H9 (cell line): ENCODE results near the gene ITGA11. TPM values are rescaled to one million over a fixed set of nuclear protein-coding genes. Genes with fewer than 3 reads are reported as not detected.

Source experiments
- DNase-seq: peaks from one replicate; pipeline ENCODE4 v3.0.0-alpha.2; 2017
- H2AFZ ChIP-seq: one replicate; pipeline ENCODE4 v1.6.1; 2013; ENCODE audit warnings: mild to moderate bottlenecking, low read length, control low read depth, moderate library complexity
- H2AK5ac ChIP-seq: 2 replicates; pipeline ENCODE4 v1.6.1; 2013; ENCODE audit warnings: low read length, control low read depth, mixed read lengths; ENCODE audit not compliant: insufficient read length
- H2BK120ac ChIP-seq: one replicate; pipeline ENCODE4 v1.6.1; 2013; ENCODE audit warnings: low read depth, mild to moderate bottlenecking, low read length, control low read depth, inconsistent platforms; ENCODE audit not compliant: poor library complexity, severe bottlenecking
- H2BK12ac ChIP-seq: 2 replicates; pipeline ENCODE4 v1.6.1; 2013; ENCODE audit warnings: low read length, control low read depth, mixed read lengths, low read depth; ENCODE audit not compliant: insufficient read length
- H2BK15ac ChIP-seq: 2 replicates; pipeline ENCODE4 v1.6.1; 2013; ENCODE audit warnings: low read depth, low read length, control low read depth
- H2BK20ac ChIP-seq: one replicate; pipeline ENCODE4 v1.6.1; 2013; ENCODE audit warnings: low read depth, mild to moderate bottlenecking, low read length, control low read depth, inconsistent platforms; ENCODE audit not compliant: poor library complexity, severe bottlenecking
- H2BK5ac ChIP-seq: 2 replicates; pipeline ENCODE4 v1.6.1; 2013; ENCODE audit warnings: low read length, control low read depth, mixed read lengths; ENCODE audit not compliant: insufficient read length
- H3K14ac ChIP-seq: 2 replicates; pipeline ENCODE4 v1.6.1; 2013; ENCODE audit warnings: low read length, control low read depth; ENCODE audit not compliant: insufficient read depth
- H3K18ac ChIP-seq: 2 replicates; pipeline ENCODE4 v1.6.1; 2013; ENCODE audit warnings: low read depth, mild to moderate bottlenecking, mixed read lengths, low read length, control low read depth; ENCODE audit not compliant: insufficient read length
- H3K23ac ChIP-seq: 2 replicates; pipeline ENCODE4 v1.6.1; 2013; ENCODE audit warnings: low read length, control low read depth, mixed read lengths, low read depth; ENCODE audit not compliant: insufficient read length
- H3K23me2 ChIP-seq: 2 replicates; pipeline ENCODE4 v1.6.1; 2013; ENCODE audit warnings: low read depth, mild to moderate bottlenecking, mixed read lengths, low read length, control low read depth; ENCODE audit not compliant: insufficient read length, poor library complexity, severe bottlenecking
- H3K27ac ChIP-seq: 2 replicates; pipeline ENCODE4 v1.5.1; 2013; ENCODE audit warnings: low read length, control low read depth, mixed read lengths, low read depth; ENCODE audit not compliant: insufficient read length
- H3K27me3 ChIP-seq: 2 replicates; pipeline ENCODE4 v1.6.1; 2013; ENCODE audit warnings: low read length, control low read depth, inconsistent platforms; ENCODE audit not compliant: insufficient read depth
- H3K4ac ChIP-seq: 2 replicates; pipeline ENCODE4 v1.6.1; 2013; ENCODE audit warnings: low read depth, mild to moderate bottlenecking, control low read depth, inconsistent platforms, low read length, moderate library complexity
- H3K4me1 ChIP-seq: 2 replicates; pipeline ENCODE4 v1.6.1; 2013; ENCODE audit warnings: low read length, control low read depth, inconsistent platforms; ENCODE audit not compliant: insufficient read depth
- H3K4me2 ChIP-seq: 2 replicates; pipeline ENCODE4 v1.6.1; 2013; ENCODE audit warnings: low read length, control low read depth, mixed read lengths; ENCODE audit not compliant: insufficient read length, insufficient read depth
- H3K56ac ChIP-seq: 2 replicates; pipeline ENCODE4 v1.6.1; 2013; ENCODE audit warnings: low read depth, mild to moderate bottlenecking, mixed read lengths, low read length, control low read depth; ENCODE audit not compliant: insufficient read length
- H3K79me1 ChIP-seq: 2 replicates; pipeline ENCODE4 v1.6.1; 2013; ENCODE audit warnings: low read depth, mild to moderate bottlenecking, moderate library complexity, low read length, control low read depth, inconsistent platforms; ENCODE audit not compliant: insufficient read depth, poor library complexity, severe bottlenecking
- H3K79me2 ChIP-seq: 2 replicates; pipeline ENCODE4 v1.6.1; 2013; ENCODE audit warnings: low read length, control low read depth, inconsistent platforms; ENCODE audit not compliant: insufficient read depth
- H3K9ac ChIP-seq: 2 replicates; pipeline ENCODE4 v1.6.1; 2013; ENCODE audit warnings: low read length, control low read depth, mixed read lengths; ENCODE audit not compliant: insufficient read length; ENCODE audit errors: extremely low read depth
- H3K9me3 ChIP-seq: one replicate; pipeline ENCODE4 v1.6.1; 2013; ENCODE audit warnings: low read depth, low read length, inconsistent platforms; ENCODE audit not compliant: control insufficient read depth
- H3T11ph ChIP-seq: one replicate; pipeline ENCODE4 v1.6.1; 2013; ENCODE audit warnings: mild to moderate bottlenecking, low read length, control low read depth, inconsistent platforms
- H4K20me1 ChIP-seq: one replicate; pipeline ENCODE4 v1.6.1; 2013; ENCODE audit not compliant: control insufficient read depth, insufficient read length, insufficient read depth
- H4K5ac ChIP-seq: 2 replicates; pipeline ENCODE4 v1.6.1; 2013; ENCODE audit warnings: low read depth, mild to moderate bottlenecking, mixed read lengths, low read length, control low read depth; ENCODE audit not compliant: insufficient read length
- H4K8ac ChIP-seq: replicated peaks from 2 replicates; pipeline ENCODE4 v1.6.1; 2013; ENCODE audit warnings: low read length, control low read depth, mixed read lengths, low read depth; ENCODE audit not compliant: insufficient read length
- H4K91ac ChIP-seq: 2 replicates; pipeline ENCODE4 v1.6.1; 2013; ENCODE audit warnings: low read depth, mild to moderate bottlenecking, moderate library complexity, mixed read lengths, low read length, control low read depth; ENCODE audit not compliant: insufficient read length
- H3K27ac Mint-ChIP-seq, 3 experiments: 2 replicates in 2 of 3; 3 replicates in 1 of 3; pipeline ENCODE4 v1.8.0; 2020 to 2021; ENCODE audit warnings: mixed read lengths in 3 of 3, mild to moderate bottlenecking in 1 of 3, moderate library complexity in 1 of 3
- H3K27me3 Mint-ChIP-seq: 2 replicates; pipeline ENCODE4 v1.8.0; 2021; ENCODE audit warnings: low read depth, mild to moderate bottlenecking, moderate library complexity, mixed read lengths
- H3K36me3 Mint-ChIP-seq, 3 experiments: 2 replicates in 2 of 3; 3 replicates in 1 of 3; pipeline ENCODE4 v1.8.0; 2020 to 2021; ENCODE audit warnings: low read depth in 3 of 3, mixed read lengths in 3 of 3; ENCODE audit not compliant: insufficient read depth in 1 of 3
- H3K4me1 Mint-ChIP-seq, 2 experiments: 2 replicates each; pipeline ENCODE4 v1.8.0; 2020; ENCODE audit warnings: mixed read lengths in 2 of 2
- H3K4me3 Mint-ChIP-seq, 2 experiments: 2 replicates in 1 of 2; 3 replicates in 1 of 2; pipeline ENCODE4 v1.8.0; 2020 to 2021; ENCODE audit warnings: mild to moderate bottlenecking in 2 of 2, mixed read lengths in 2 of 2, moderate library complexity in 1 of 2
- H3K9me3 Mint-ChIP-seq, 2 experiments: 2 replicates in 1 of 2; 3 replicates in 1 of 2; pipeline ENCODE4 v1.8.0; 2020; ENCODE audit warnings: mild to moderate bottlenecking in 2 of 2, mixed read lengths in 2 of 2, moderate library complexity in 1 of 2
- WGBS: extraction: QIAGEN DNeasy Blood & Tissue Kit; methylation state at CpG from one replicate; pipeline ENCODE4 v1.1.7; 2013; ENCODE audit warnings: missing lambda C conversion rate, low lambda C conversion rate, mixed read lengths; ENCODE audit not compliant: insufficient read length; ENCODE audit errors: extremely low coverage; 5-methylcytosine and 5-hydroxymethylcytosine counted together
- total RNA-seq: library from RNA; stranded (reverse); gene quantifications from 2 replicates; pipeline ENCODE4 v1.2.1, GENCODE V29; 2021
- TF ChIP-seq, protein P1 (sequence below): fragments of 200-600 bp; sonication (generic); conservative IDR thresholded peaks from 3 replicates; pipeline ENCODE4 v1.8.0; 2021; ENCODE audit warnings: antibody characterized with exemption, mild to moderate bottlenecking

Gene ITGA11
- total RNA-seq, 1 experiment from 2014 or later: 0.07 TPM

DNA sequence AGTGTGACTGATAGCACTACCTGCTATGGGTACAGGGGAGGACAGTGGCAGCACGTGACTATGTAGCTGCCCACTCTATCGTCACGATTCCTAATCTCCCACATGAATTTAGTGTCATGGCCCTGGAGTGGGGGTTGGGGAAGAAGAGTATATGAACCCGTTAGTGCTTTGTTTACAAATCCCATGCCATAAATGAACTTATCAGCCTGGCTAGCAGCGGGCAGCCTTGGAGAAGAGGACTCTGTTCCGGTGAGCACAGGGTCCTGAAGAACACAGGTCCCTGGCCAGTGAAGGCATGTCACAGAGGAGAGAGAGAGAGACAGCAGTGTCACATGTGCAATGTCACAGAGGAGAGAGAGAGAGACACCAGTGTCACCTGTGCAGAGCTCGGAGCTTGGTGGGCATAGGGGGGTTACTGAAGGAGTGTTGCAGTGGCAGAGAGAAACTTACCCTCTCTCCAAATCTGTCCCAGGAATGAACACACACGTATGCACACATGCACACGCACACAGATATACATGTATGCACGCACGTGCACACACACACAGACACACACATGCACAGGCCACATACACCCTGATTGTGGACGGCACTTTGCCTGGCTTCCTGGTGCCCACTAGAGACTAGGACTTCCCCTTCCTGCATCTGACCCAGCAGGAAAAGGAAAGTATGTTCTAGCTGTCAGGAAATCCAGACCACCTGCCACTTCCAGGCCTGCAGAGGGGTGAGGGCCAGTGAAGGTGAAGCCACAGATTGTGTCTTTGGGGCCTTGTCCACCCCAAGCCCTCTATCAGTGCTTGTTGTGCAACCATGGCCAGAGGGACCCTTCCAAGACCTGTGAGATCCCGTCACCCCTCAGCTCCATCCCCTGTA lies 26.3 kb downstream of the ITGA11 start:
- Histone ChIP-seq H4K5ac (no peak overlapping the region), H3K23ac (no peak overlapping the region), H2AFZ (no peak overlapping the region), H3K4ac (no peak overlapping the region), H3K4me1 (no peaks in the 10 kb centered on the region), H3K9me3 (no peaks in the 10 kb centered on the region), H2BK15ac (no peak overlapping the region), H3K79me1 (no peaks in the 10 kb centered on the region), H3K27me3 (no peaks in the 10 kb centered on the region; the same call in 1 of the 2 replicates), H2BK5ac (no peak overlapping the region), H3K79me2 (no peaks in the 10 kb centered on the region), H4K8ac (no peak overlapping the region), H2BK20ac (no peak overlapping the region), H4K20me1 (no peaks in the 10 kb centered on the region), H3K18ac (no peak overlapping the region), H4K91ac (no peak overlapping the region), H3K4me2 (no peak overlapping the region), H3K23me2 (no peaks in the 10 kb centered on the region), H3K9ac (no peak overlapping the region), H2BK12ac (no peak overlapping the region), H3K14ac (no peak overlapping the region; the same call in 1 of the 2 replicates), H3T11ph (no peak overlapping the region), H3K27ac (no peak overlapping the region), H3K56ac (no peak overlapping the region), H2AK5ac (no peak overlapping the region), H2BK120ac (no peak overlapping the region)
- Mint-ChIP-seq H3K9me3 (no peaks in the 10 kb centered on the region; a peak in 1 of 5 replicates), H3K4me3 (no peak overlapping the region), H3K27ac (no peak overlapping the region), H3K36me3 (no peaks in the 10 kb centered on the region), H3K4me1 (no peaks in the 10 kb centered on the region), H3K27me3 (peaks cover 10% of the 10 kb centered on the region)
- TF ChIP-seq, protein P1, sequence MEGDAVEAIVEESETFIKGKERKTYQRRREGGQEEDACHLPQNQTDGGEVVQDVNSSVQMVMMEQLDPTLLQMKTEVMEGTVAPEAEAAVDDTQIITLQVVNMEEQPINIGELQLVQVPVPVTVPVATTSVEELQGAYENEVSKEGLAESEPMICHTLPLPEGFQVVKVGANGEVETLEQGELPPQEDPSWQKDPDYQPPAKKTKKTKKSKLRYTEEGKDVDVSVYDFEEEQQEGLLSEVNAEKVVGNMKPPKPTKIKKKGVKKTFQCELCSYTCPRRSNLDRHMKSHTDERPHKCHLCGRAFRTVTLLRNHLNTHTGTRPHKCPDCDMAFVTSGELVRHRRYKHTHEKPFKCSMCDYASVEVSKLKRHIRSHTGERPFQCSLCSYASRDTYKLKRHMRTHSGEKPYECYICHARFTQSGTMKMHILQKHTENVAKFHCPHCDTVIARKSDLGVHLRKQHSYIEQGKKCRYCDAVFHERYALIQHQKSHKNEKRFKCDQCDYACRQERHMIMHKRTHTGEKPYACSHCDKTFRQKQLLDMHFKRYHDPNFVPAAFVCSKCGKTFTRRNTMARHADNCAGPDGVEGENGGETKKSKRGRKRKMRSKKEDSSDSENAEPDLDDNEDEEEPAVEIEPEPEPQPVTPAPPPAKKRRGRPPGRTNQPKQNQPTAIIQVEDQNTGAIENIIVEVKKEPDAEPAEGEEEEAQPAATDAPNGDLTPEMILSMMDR: no peak
- WGBS: no CpG with 5 or more reads among the region's 13 CpGs
- peak; percentile 8 for DNase-seq
